K562 (cell line): Measurements from ENCODE around the gene ZNF668. TPM values are rescaled to one million over a fixed set of nuclear protein-coding genes. Genes with fewer than 3 reads are reported as not detected.

ENCODE experiments used
- BHLHE40 ChIP-seq: IDR thresholded peaks from 2 replicates; pipeline ENCODE4 v1.6.1; 2011; ENCODE audit warnings: low read length, improper control_type of control experiment
- BMI1 ChIP-seq: fragments of 150-350 bp; IDR thresholded peaks from 2 replicates; pipeline ENCODE4 v1.6.1; 2014; ENCODE audit warnings: low read length
- CBX2 ChIP-seq: fragments of 200-600 bp; sonication (generic); IDR thresholded peaks from one replicate; pipeline ENCODE4 v1.6.1; 2012; ENCODE audit warnings: mild to moderate bottlenecking, low read length, inconsistent platforms; ENCODE audit not compliant: insufficient read depth, poor library complexity, severe bottlenecking
- CLOCK ChIP-seq: fragments of 250-450 bp; sonication (Bioruptor Pico); IDR thresholded peaks from 2 replicates; pipeline ENCODE4 v1.4.0; 2020; ENCODE audit warnings: mild to moderate bottlenecking, moderate library complexity, borderline replicate concordance
- CUX1 ChIP-seq: fragments of 200-800 bp; sonication (Bioruptor generic); IDR thresholded peaks from 2 replicates; pipeline ENCODE4 v1.6.1; 2016; ENCODE audit warnings: missing genetic modification characterization, missing compliant biosample characterization
- E2F6 ChIP-seq, 2 experiments: IDR thresholded peaks; 2 replicates each; pipeline ENCODE4 v1.6.1; 2011; ENCODE audit warnings: borderline replicate concordance in 1 of 2, control low read depth in 1 of 2, low read depth in 1 of 2, low read length in 1 of 2, mild to moderate bottlenecking in 1 of 2, mixed read lengths in 1 of 2, moderate library complexity in 1 of 2; ENCODE audit not compliant: insufficient read depth in 1 of 2, insufficient read length in 1 of 2, poor library complexity in 1 of 2, severe bottlenecking in 1 of 2; ENCODE audit errors: extremely low read depth in 1 of 2
- FOXK1 ChIP-seq: sonication (generic); formaldehyde crosslinking; IDR thresholded peaks from 2 replicates; pipeline ENCODE4 v1.8.0; 2022; ENCODE audit warnings: missing genetic modification reagents, mild to moderate bottlenecking, borderline replicate concordance
- FOXO4 ChIP-seq: fragments of 450-650 bp; formaldehyde crosslinking; IDR thresholded peaks from 2 replicates; pipeline ENCODE4 v1.4.0; 2020; ENCODE audit warnings: mild to moderate bottlenecking, moderate library complexity
- GABPB1 ChIP-seq: sonication (generic); formaldehyde crosslinking; IDR thresholded peaks from 2 replicates; pipeline ENCODE4 v1.8.0; 2022; ENCODE audit warnings: mild to moderate bottlenecking, missing genetic modification reagents
- HMGN3 ChIP-seq: IDR thresholded peaks from 2 replicates; pipeline ENCODE4 v1.6.1; 2011; ENCODE audit warnings: borderline replicate concordance, low read depth, mild to moderate bottlenecking, mixed read lengths, low read length; ENCODE audit not compliant: insufficient read length; ENCODE audit errors: extremely low read depth
- NR1H2 ChIP-seq: sonication (generic); formaldehyde crosslinking; IDR thresholded peaks from 2 replicates; pipeline ENCODE4 v1.4.0; 2020; ENCODE audit warnings: mild to moderate bottlenecking, missing genetic modification reagents
- PURB ChIP-seq: sonication (generic); formaldehyde crosslinking; IDR thresholded peaks from 2 replicates; pipeline ENCODE4 v1.9.0; 2021; ENCODE audit warnings: low read depth, mild to moderate bottlenecking, missing genetic modification reagents
- SNAPC5 ChIP-seq: fragments of 250-450 bp; sonication (Bioruptor Pico); IDR thresholded peaks from 2 replicates; pipeline ENCODE4 v1.8.0; 2021; ENCODE audit warnings: moderate library complexity, mild to moderate bottlenecking, inconsistent platforms
- SRSF9 ChIP-seq: fragments of 200-400 bp; formaldehyde crosslinking; IDR thresholded peaks from 2 replicates; pipeline ENCODE4 v1.6.1; 2017; ENCODE audit warnings: low read depth, low read length, borderline replicate concordance
- ZNF184 ChIP-seq: sonication (generic); formaldehyde crosslinking; IDR thresholded peaks from 2 replicates; pipeline ENCODE4 v1.5.0; 2020; ENCODE audit warnings: missing genetic modification reagents
- ZNF23 ChIP-seq: fragments of 250-450 bp; sonication (Bioruptor Pico); IDR thresholded peaks from 2 replicates; pipeline ENCODE4 v1.4.0; 2020; ENCODE audit warnings: mild to moderate bottlenecking
- polyA plus RNA-seq, 8 experiments: library from polyadenylated mRNA; depleted of rRNA in 4 of 8; stranded (reverse) in 5 of 8; unstranded in 3 of 8; fragments of >200 nt; fragmentation: Nextera tagmentation in 2 of 8; fragmentation: Illumina TruSeq in 1 of 8; extraction: Ambion mirVana in 2 of 8; extraction: Trizol in 1 of 8; gene quantifications; 2 replicates each; pipeline versions ENCODE4 v1.2.1 to v1.2.3, GENCODE V29; 2011 to 2014; ENCODE audit warnings: inconsistent platforms in 1 of 8, missing spikeins in 1 of 8
- total RNA-seq, 7 experiments: library from RNA; depleted of rRNA in 6 of 7; stranded (reverse); fragments of >200 nt in 6 of 7; fragmentation: Illumina TruSeq in 2 of 7; extraction: Trizol in 2 of 7; gene quantifications; 2 replicates each; pipeline versions ENCODE4 v1.2.1 to v1.2.3, GENCODE V29; 2011 to 2021; ENCODE audit warnings: low replicate concordance in 1 of 7

ZNF668 gene
- total and polyA plus RNA-seq, 9 of the 15 experiments (the other 6 are each of a cell fraction or from before 2014, with no cell fraction given): 0.04 to 15.3 (median 3.8) TPM; not detected in 1

- TF ChIP-seq ZNF23 (no peak), NR1H2 (CRISPR knock-in tag) (no peak), SRSF9 (no peak), E2F6 (IDR thresholded peaks at IDR 0.05; ENCODE audit: borderline replicate concordance in 1 of 2, extremely low read depth in 1 of 2, insufficient read depth in 1 of 2, insufficient read length in 1 of 2, low read depth in 1 of 2, low read length in 1 of 2, poor library complexity in 1 of 2, severe bottlenecking in 1 of 2) (peak; percentile 76 to 87), SNAPC5 (no peak), FOXK1 (CRISPR knock-in tag) (no peak; the same call in 1 of the 2 replicates), BHLHE40 (peak; percentile 88), BMI1 (no peak), PURB (CRISPR knock-in tag) (no peak), GABPB1 (CRISPR knock-in tag) (peak; percentile 75), CUX1 (CRISPR knock-in tag) (no peak), ZNF184 (CRISPR knock-in tag) (no peak), CBX2 (no peak), FOXO4 (CRISPR knock-in tag) (no peak), CLOCK (CRISPR knock-in tag) (no peak), HMGN3 (peak; percentile 77)
These were observed 20.5 kb upstream of the ZNF668 start, which contains the start of gene VKORC1 (continued) for GRCh38 chr16:31094424-31095120.
